ENCODE measurements around the gene CASP7. TPM values are rescaled to one million over a fixed set of nuclear protein-coding genes. Genes with fewer than 3 reads are reported as not detected.

CASP7 gene
- total RNA-seq, 1 experiment from 2014 or later: 38.2 TPM

- ATAC-seq: peak; percentile 20; the same call in 1 of the 2 replicates
- peak; percentile 58 for TF ChIP-seq CTCF (IDR thresholded peaks at IDR 0.05)
- TF ChIP-seq REST (IDR thresholded peaks at IDR 0.05; ENCODE audit: insufficient read depth in 1 of 2, low read depth in 2 of 2, low read length in 1 of 2): no peak
- ChIA-PET CTCF (interaction anchor here (1.0 kb wide), 1 partner anchor 186 kb away, joined by 4 read pairs; no protein-coding TSS in a partner anchor), POLR2A (no interaction called here)
- Histone ChIP-seq H3K27ac (ENCODE audit: low read length) (no peak overlapping the region), H3K36me3 (ENCODE audit: control insufficient read depth, insufficient read depth, low read length) (no peaks in the 10 kb centered on the region), H3K4me1 (ENCODE audit: control insufficient read depth, insufficient read depth, low read length) (no peaks in the 10 kb centered on the region), H3K4me3 (ENCODE audit: low read depth in 2 of 2, low read length in 2 of 2) (no peak overlapping the region), H3K27me3 (ENCODE audit: control insufficient read depth, insufficient read depth, low read length) (no peaks in the 10 kb centered on the region), H3K9me3 (ENCODE audit: control insufficient read depth, insufficient read depth, low read depth, low read length) (no peaks in the 10 kb centered on the region)
- no TSS peak for BruUV-seq (replicated peaks)
- intact Hi-C loops (cut with micrococcal nuclease; ENCODE audit: unreplicated experiment): loop anchor here (1.0 to 10.0 kb wide), 2 partner anchors 140 to 398 kb away; no protein-coding TSS in a partner anchor
- DNase-seq (ENCODE audit: low read depth, low spot score): no peak
- in situ Hi-C loops (cut with HindIII; ENCODE audit: low pct_unique_long_range_greater_than_20kb, low sequenced_read_pairs): no loop called here
Observed at GRCh38 chr10:113705344-113705652, 25.6 kb downstream of the CASP7 start.

DNA sequence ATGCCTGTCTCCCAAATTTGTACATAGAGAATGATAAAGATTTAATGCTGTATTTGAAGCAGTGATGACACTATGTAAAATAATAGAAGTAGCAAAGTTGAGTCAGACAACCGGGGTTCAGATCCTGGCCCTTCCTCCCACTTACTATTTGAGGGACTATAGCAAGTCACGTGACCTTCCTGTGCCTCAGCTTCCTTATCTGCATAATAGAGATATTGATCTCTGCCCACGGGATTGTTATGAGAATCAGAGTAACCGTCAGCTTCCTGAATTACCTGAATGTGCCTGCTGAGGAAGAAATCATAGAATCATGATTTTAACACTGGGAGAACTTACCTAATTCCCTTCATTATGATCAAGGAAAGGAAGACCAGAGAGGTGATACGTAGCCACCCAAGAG lies 26.9 kb downstream of the CASP7 start:
- ChIA-PET CTCF (no interaction called here), POLR2A (no interaction called here)
- no peak overlapping the region for H3K4me3 ChIP-seq (ENCODE audit: low read depth in 2 of 2, low read length in 2 of 2)
- H3K27ac ChIP-seq (ENCODE audit: low read length): no peak overlapping the region
- in situ Hi-C loops (cut with HindIII; ENCODE audit: low pct_unique_long_range_greater_than_20kb, low sequenced_read_pairs) (no loop called here), intact Hi-C loops (cut with micrococcal nuclease; ENCODE audit: unreplicated experiment) (loop anchor here (10.0 kb wide), 1 partner anchor 138 kb away; no protein-coding TSS in a partner anchor)
- no peaks in the 10 kb centered on the region for H3K9me3 ChIP-seq (ENCODE audit: control insufficient read depth, insufficient read depth, low read depth, low read length)
- H3K4me1 ChIP-seq (ENCODE audit: control insufficient read depth, insufficient read depth, low read length): no peaks in the 10 kb centered on the region
- TF ChIP-seq POLR2AphosphoS5 (IDR thresholded peaks at IDR 0.05; ENCODE audit: low read depth, low read length): no peak
- TF ChIP-seq SIN3A (IDR thresholded peaks at IDR 0.05; ENCODE audit: borderline replicate concordance, insufficient read depth, low read depth, low read length): no peak
- no peak for TF ChIP-seq CTCF (IDR thresholded peaks at IDR 0.05)
- no peak for TF ChIP-seq TCF7L2 (IDR thresholded peaks at IDR 0.05; ENCODE audit: low read depth, low read length)
- no peak for TF ChIP-seq REST (IDR thresholded peaks at IDR 0.05; ENCODE audit: insufficient read depth in 1 of 2, low read depth in 2 of 2, low read length in 1 of 2)
- BruUV-seq (replicated peaks): no TSS peak
- DNase-seq (ENCODE audit: low read depth, low spot score) (no peak), ATAC-seq (no peak)
- no peaks in the 10 kb centered on the region for H3K36me3 ChIP-seq (ENCODE audit: control insufficient read depth, insufficient read depth, low read length)
- H3K27me3 ChIP-seq (ENCODE audit: control insufficient read depth, insufficient read depth, low read length): no peaks in the 10 kb centered on the region

All from Panc1 (cell line).